Putamen (tissue), 1 donor: ENCODE data around the gene DYSF.

ENCODE experiments used
- DNase-seq: peaks from one replicate; pipeline ENCODE4 v3.0.0-alpha.2; 2016; ENCODE audit warnings: low spot score

The DYSF gene

GRCh38 chr2:71615767-71616730, 162.7 kb downstream of the DYSF start:
- no peak for DNase-seq

- DNase-seq: no peak
These were observed 163.9 kb downstream of the DYSF start for GRCh38 chr2:71617266-71617665.

- DNase-seq: no peak
These were observed 165.2 kb downstream of the DYSF start for GRCh38 chr2:71618327-71619113.

GRCh38 chr2:71619230-71619741, 165.9 kb downstream of the DYSF start:
- no peak for DNase-seq

- no peak for DNase-seq
These were observed 166.8 kb downstream of the DYSF start for GRCh38 chr2:71620116-71620515.

GRCh38 chr2:71620851-71621251, 167.5 kb downstream of the DYSF start:
- no peak for DNase-seq

GRCh38 chr2:71629273-71629672, 175.9 kb downstream of the DYSF start:
- DNase-seq: no peak

GRCh38 chr2:71629771-71630453, 176.6 kb downstream of the DYSF start:
- DNase-seq: no peak

- no peak for DNase-seq
These were observed 177.3 kb downstream of the DYSF start for GRCh38 chr2:71630454-71631328.

- DNase-seq: no peak
These were observed 178.1 kb downstream of the DYSF start for GRCh38 chr2:71631411-71631931.

GRCh38 chr2:71633086-71633485, 179.7 kb downstream of the DYSF start:
- DNase-seq: no peak

GRCh38 chr2:71634567-71634966, 181.2 kb downstream of the DYSF start:
- DNase-seq: no peak

- no peak for DNase-seq
These were observed 182.4 kb downstream of the DYSF start for GRCh38 chr2:71635798-71636197.

GRCh38 chr2:71637168-71637567, 183.8 kb downstream of the DYSF start:
- no peak for DNase-seq

GRCh38 chr2:71637736-71638135, 184.4 kb downstream of the DYSF start:
- DNase-seq: no peak

- DNase-seq: no peak
These were observed 186.4 kb downstream of the DYSF start for GRCh38 chr2:71639735-71640134.

GRCh38 chr2:71640489-71640888, 187.1 kb downstream of the DYSF start:
- DNase-seq: no peak

GRCh38 chr2:71643674-71644357, 190.5 kb downstream of the DYSF start:
- DNase-seq: no peak

- DNase-seq: no peak
These were observed 192.7 kb downstream of the DYSF start for GRCh38 chr2:71646028-71646427.

GRCh38 chr2:71647356-71647755, 194.0 kb downstream of the DYSF start:
- DNase-seq: no peak
